Activated CD4-positive, alpha-beta T cell treated with anti-CD3 and anti-CD28 coated beads, Interleukin-2, amount 50 U/mL, for 48 hours (primary cell): Measurements from ENCODE around the gene GTF2A1.
"Not testable (repeated sequence)": the region's sequence is repeated elsewhere in the genome, so short reads cannot be mapped to it uniquely, and the experiment has no call there.

Source experiments
- DNase-seq, 2 experiments: peaks; one replicate each; pipeline ENCODE4 v3.0.0-alpha.2; 2020

GTF2A1 gene

DNA sequence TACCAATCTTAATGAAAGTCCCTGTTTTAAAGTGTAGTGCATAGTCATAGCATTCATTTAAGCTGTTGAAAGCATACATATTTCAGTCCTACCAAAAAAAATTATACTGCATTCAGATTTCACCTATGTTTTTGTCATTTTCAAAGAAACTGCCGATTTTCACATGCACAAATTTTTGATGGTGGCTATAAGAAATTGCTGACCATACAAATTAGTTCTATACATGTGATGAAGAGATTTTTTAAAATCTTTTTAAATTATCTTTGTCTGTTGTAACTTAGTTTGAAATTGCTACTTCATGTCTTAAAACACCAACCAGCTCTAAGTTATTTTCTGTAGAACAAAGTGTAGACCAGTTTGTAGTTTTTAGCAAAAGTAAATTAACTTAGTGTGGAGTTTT, 3.5 kb upstream of the GTF2A1 start:
- no peak for DNase-seq

DNA sequence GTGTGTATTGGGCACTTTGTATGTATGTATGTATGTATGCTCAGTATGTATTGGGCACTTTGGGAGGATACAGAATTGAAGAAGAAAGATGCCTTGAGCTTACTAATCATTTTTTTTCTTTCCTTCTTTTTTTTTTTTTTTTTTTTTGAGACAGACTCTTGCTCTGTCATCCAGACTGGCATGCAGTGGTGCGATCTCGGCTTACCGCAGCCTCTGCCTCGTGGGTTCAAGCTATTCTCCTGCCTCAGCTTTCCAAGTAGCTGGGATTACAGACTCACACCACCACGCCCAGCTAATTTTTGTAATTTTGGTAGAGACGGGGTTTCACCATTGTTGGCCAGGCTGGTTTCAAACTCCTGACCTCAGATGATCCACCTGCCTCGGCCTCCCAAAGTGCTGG, 3.0 kb upstream of the GTF2A1 start:
- DNase-seq = not testable (repeated sequence)

DNA sequence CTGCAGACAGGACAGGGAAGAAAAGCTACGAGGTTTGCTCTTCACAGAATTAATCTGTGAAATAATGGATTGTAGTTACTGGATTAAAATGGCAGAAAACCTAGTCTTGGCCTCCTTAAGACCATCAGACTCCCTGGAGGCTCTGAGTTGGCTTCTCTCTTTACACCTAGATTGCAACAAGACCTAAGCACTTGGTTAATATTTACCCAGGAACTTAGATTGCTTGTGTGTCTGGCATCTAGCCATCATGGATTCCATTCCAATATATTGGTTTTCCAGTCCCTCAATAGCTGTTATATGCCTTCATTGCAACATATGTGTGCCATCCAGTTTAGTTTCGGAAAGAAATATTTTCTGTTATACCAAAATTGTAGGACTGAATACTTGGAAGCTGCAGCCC, 1.9 kb upstream of the GTF2A1 start:
- DNase-seq = no peak

DNA sequence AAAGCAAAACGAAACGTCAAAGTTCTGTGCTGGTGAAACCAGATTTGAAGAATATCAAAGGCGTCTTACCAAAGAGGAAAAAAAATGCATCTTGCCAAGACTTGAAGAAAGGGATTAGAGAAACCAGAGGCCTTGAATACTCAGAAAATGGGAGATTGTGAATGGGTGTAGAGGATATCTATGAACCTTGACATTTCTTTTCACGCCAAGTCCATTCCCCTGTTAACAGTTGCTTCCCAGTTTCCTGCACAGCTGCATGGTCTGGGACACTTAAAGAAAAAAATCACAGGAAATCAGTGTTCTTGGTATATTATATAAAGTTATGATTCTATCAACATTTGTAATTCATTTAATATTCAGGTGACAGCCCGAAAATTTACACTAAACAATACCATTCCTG, 1.4 kb upstream of the GTF2A1 start:
- no peak for DNase-seq

DNA sequence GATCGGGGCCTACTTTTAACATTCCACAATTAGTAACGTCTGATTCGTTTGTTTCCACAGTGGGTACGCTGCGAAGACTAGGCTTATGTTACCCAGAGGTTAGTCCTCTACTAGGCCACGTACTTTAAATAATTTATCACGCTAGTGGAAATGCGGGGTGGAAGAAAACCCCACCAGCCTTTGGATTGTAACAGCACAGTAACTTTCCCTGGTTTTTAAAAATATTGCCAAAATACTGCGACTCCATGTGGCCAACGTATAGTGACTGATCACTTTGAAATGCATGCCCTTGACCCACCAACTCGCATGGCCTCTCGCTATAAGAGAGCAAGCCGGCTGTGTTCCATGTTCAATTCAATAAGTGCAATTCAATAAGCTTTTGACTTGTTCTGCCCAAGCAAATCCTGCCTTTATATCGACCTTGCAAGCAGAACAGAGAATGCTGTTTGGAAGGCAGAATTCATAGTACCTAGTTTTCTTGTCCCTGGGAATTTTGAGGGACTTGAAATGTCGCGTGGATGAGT, 882 bp upstream of the GTF2A1 start:
- DNase-seq = peak in 1 of 2 experiments; percentile 17

DNA sequence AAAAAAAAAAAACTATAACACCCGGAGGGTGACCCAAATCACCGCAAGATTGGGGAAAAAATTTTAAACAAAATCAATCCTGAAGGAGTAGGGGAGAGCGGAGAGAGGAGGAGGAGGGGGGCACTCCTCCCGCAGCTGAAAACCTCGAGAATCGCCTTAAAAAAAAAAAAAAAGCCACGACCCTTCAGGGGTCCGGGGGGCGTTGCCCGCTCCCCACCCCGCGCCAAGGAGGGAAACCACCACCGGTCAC, 254 bp downstream of the GTF2A1 start:
- no peak for DNase-seq

DNA sequence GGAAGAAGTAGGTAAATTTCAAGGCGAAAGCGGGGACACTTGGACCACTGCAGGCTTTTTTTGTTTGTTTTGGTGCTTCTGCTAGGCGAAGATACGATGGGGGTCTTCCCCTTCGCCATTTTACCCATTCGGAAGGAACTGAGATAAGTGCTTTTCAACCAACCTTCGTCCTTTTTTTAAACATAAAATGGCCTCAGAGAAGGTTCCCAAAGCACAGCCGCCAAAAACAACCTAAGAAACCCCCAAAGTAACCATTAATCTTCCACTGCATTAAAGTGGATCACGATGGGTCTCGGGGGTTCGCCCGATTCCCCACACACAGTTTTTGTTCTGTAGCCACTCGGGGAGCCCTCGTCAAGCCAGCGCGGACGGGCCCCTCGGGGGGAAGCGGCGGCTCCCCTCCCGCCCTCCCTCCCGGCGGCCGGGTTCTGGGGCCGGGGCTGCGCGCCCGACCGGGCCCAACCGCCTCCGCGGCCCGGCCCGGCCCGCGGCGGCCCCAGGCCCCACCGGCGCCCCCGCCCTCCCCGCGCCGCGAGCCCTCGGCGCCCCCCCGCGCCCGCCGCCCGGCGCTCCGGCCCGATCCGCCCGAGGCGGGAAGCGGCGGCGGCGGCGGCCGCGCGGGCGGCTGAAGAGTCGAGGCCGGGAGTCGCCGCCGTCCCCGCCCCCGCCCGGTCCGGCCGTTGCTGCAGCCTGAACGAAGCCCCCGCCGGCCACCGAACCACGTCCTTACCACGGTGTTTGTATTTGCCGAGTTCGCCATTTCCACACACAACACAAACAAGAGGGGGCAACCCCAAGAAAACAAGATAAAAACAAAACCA, 790 bp downstream of the GTF2A1 start:
- DNase-seq = peak; percentile 34 to 44

DNA sequence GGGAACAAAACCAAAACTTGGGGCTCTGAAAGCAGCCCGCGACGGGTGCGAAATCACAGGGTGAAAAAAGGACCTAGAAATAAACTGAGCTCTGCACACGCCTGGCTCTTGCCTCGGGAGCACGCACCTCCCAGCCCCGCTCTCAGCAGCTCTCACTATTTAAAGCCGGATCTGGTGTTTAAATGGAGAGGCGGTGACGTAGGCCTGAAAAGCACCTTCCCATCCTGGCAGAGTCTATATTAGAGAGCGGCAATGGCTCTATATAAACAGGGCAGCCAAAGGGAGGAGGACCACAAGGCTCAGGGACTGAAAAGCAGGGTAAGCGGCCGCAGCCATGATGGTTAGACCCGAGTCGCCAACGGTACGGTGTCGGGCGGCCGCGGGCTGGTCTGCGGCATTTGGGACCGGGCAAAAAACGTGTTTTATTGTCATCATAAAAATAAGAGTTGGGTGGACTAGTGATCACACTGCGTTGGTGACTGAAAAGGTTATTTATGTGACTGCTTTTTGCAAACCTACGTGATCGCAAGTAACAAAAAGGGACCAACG, 1.5 kb downstream of the GTF2A1 start:
- DNase-seq = peak; percentile 76 to 84

DNA sequence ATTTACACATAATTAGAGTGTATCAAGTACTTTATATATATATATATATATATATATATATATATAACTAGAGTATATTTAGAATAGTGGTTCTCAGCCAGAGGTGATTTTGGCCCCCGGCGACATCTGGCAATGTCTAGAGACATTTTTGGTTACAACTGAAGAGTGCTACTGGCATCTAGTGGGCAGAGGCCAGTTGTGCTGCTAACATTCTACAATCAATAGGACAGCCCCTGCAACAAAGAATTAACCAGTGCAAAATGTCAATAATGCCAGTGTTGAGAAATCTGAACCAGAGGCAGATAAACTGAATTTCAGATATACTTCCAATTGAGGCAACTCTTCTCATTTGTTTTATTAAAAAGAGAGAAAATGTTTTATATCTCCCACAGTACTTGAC, 8.9 kb downstream of the GTF2A1 start:
- no peak for DNase-seq

DNA sequence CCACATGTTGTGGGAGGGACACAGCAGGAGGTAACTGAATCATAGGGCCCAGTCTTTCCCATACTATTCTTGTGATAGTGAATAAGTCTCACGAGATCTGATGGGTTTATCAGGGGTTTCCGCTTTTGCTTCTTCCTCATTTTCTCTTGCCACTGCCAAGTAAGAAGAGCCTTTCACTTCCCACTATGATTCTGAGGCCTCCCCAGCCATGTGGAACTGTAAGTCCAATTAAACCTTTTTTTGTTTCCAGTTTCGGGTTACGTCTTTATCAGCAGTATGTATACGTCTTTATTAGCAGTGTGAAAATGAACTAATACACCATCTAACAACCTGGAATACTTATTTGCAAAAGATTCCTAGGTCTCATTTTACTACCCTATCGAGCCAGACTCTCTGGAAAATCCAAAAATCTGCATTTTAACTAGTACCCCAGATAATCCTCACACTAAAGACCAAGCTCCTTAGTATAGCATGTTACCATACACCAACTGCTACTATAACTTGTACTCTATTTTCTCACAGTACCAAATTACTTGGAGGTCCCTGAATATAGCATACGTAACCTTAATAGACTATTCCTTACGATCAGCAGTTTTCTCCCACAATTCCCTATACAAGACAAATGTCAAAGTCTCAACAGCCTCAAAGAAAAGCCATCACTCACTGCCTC, 11.5 kb downstream of the GTF2A1 start:
- no peak for DNase-seq

DNA sequence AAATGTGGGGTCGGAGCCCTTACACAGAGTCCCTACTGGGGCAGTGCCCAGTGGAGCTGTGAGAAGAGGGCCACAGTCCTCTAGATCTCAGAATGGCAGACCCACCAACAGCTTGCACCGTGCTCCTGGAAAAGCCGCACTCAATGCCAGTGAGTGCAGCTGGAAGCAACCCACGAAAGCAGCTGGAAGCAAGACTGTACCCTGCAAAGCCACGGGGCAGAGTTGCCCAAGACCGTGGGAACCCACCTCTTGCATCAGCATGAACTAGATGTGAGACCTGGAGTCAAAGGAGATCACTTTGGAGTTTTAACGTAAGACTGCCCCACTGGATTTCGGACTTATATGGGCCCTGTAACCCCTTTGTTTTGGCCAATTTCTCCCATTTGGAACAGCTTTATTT, 12.3 kb downstream of the GTF2A1 start:
- DNase-seq = no peak

DNA sequence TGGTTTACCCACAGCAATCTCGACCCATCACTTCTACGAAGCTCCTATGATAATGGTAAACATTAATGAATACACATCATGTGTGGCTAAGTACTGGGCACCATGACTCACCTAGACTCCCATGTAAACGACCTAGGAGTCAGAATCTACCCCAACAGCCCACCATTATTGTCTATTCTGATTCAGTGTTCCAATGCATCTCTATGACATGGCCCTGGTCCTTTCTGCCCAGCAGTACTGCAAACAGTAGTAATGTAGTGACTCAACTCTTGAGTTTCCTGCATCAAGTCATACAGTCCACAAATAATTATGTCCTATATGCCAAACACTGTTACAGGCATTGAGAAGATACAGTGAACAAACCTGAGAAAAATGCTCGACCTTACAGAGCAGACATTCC, 14.6 kb downstream of the GTF2A1 start:
- DNase-seq = no peak

DNA sequence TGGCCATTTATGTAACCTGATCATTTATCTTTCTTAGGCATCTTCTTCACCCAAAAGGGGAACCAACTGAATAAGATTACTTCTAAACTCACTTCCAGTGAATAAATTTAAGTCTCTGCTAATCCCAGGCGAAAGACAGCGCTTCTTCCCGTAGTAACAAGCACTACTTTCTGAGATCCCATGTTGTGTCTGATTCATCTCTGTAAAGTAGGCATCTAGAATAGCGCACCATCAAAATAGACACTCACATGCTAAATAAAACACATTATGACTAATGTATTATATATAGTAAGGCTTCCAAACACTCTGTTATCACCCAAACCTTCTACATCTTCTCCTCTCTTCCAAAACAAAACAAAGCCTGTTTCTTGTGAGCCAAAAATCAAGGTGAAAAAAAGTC, 15.1 kb downstream of the GTF2A1 start:
- no peak for DNase-seq

DNA sequence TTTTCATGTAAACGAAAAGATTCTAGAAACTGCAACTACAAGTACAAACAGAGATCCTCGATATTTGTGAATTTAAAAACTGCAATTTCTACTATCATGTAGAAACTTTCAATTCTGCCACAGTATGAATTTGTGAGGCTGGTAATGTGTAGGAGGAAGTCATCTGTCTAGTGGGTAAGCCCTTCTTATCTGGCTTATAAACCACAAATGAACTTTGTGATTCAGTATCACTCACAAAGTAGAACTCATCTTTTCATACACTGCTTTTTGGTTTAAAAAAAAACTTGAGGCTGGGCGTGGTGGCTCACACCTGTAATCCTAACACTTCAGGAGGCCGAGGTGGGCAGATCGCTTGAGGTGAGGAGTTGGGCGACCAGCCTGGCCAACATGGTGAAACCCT, 20.7 kb downstream of the GTF2A1 start:
- no peak for DNase-seq

DNA sequence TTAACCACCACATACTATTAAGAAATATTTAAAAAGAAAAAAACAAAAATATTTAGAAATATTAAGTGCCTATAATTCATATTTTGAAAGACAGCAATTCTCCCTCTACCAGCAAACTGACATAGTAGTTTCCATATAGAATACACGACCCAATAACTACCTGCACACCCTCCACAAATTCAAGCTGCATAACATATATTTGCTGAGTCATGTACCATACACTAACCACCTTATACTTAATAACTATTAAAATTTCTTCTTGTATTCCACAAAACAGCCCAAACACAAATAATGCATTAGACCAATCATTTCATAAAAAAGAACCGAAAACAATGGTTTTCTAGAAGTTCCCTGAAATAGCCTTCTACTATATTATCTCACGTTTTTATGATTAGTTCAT, 21.7 kb downstream of the GTF2A1 start:
- no peak for DNase-seq

DNA sequence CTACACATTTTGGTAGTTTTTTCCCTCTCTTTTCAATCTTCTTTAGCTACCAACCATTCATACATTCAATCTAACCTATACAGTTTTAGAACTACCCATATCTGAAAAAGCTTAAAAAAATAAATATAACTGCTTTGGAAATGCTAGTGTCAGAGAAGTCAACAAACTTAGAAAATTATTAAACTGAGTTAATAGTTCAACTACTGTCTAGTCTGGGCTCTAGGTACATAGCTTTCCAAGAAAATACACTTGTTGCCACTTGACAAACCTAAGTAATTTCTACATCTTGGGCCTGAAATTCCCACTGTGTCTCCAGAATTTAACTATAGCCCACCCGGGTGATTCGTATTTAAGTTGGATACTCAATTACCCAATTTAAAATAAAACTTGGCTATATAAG, 22.1 kb downstream of the GTF2A1 start:
- no peak for DNase-seq

DNA sequence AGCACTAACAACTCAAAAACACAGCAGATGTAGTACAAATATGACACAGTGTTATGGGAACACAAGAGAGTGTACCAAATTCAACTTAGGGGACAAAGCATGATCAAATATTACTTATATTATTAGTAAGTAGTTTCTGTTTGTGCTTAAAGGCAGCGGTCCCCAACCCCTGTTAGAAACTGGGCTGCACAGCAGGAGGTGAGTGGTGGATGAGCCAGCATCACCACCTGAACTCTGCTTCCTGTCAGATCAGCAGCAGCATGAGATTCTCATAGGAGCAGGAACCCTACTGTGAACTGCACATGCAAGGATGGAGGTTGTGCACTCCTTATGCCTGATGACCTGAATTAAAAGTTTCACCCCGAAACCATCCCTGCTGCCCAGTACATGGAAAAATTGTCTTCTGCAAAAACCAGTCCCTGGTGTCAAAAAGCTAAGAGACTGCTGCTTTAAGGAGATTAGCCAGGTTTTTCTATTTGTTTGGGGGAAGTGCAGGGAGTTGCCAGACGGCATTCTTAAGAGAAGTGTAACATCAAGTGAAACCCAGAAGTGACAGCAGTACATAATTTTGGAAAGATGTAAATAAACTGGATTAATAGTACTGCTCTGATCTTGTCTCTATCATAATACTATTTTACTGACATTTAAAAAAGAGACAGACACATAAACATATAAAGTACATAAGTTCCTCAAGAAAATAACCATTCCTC, 26.7 kb downstream of the GTF2A1 start:
- DNase-seq = peak; percentile 10 to 25

DNA sequence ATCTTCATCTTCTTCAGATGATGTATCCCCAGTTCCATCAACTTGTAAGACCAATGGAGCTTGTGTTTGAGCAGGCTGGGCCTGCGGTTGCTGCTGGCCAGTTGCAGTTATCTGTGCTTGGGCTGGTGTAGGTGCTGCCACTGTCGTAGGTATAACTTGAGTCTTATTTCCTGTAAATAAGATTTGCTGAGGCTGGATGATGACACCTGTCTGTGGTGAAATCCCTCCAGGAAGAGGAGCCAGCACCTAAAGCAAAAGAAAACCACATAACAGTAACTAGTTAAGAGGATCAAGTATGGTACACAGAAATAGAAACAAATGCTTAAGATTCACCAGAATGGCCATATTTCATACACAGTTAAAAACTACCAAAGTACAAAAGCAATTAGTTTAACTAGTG, 28.2 kb downstream of the GTF2A1 start:
- DNase-seq = no peak

DNA sequence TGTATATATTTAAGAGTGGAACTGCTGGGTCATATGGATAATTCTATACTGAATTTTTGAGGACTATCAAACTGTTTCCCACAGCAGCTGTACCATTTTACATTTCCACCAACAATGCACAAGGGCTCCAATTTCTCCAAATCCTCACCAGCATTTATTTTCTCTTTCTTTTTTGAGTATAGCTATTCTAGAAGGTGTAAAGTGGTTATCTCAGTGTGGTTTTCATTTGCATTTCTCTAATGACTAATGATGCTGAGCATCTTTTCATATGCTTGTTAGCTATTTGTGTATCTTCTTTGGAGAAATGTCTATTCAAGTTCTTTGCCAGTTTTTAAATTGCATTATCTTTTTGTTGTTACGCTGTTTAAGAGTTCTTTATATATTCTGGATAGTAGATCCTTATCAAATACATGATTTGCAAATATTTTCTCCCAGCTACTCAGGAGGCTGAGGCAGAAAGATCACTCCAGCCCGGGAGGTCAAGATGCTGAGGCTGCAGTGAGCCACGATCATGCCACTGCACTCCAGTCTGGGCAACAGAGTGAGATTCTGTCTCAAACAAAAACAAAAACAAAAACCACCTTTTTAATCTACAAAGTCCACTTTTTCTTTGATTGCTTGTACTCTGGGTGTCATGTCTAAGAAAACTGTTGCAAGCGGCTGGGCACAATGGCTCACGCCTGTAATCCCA, 32.8 kb downstream of the GTF2A1 start:
- DNase-seq = no peak

DNA sequence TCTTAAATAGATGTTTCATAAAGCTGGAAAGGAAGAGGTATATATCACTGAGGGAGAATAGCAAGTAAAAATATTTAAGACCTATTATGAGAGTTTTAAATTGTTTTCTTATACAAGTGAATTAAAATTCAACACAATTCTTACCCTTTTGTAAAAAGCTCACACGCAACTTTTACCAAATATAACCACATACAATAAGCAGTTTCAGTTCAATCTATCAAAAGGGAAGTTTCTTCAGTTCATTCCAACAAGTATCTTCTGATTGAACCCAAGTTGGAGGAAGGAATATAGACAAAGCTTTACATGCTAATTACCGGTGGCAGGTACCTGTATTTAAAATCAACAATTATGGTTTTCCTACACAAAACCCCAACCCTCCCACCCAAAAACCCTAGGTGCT, 41.1 kb downstream of the GTF2A1 start:
- DNase-seq = no peak

DNA sequence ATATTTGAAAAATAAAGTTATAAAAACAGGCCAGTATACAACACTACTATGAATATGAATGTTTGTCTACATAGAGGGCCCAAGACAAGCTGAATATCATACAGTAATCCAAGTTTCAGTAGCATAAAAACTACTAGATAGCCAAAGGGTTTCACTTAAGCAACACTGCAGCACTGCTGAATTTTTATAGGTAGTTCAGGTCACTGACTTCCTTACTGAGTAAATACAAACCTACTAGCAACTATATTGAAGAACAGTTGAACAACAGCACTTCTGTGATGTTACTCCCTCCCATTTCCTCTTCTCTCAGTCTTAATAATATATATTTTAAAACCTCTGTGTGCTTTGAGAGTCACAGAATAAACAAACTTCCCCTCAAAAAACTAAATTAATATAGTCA, 42.7 kb downstream of the GTF2A1 start:
- no peak for DNase-seq

DNA sequence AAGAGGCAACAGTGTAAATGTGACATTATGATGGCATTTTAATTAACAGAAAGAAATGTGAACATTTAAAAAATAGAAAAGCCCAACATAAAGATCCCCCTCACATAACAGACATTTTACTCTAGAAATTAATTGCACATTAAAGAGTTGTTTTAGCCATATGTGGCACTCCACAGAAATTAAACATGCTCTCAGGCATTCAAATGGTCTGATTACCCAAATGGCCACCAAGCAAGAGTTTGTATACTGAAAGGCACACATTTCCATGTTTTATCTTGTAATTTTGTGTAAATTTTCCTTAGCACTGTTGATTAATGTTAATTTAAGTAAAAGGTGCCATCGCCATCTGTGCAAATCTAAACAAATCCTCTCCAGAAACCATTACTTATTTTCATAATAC, 43.5 kb downstream of the GTF2A1 start:
- no peak for DNase-seq

DNA sequence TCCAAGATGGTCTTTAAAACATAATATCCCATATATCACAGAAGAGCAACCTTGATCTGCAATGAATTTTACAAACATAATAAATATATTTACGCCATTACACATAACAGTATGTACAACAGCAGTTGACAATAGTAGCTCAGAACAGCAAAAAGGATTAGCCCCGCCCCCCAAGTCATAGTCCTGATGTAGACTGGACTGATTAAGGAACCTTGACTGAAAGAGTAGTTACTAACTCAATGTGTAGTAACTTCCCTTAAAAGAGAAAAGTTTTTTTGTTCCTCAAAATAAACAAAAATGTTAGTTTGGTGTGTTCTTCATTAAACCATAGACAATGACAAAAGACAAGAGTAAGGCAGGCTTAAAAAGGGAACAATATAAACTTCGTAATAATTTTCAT, 44.5 kb downstream of the GTF2A1 start:
- DNase-seq = no peak
